Measurements from ENCODE around the gene TDRD12.

DNA sequence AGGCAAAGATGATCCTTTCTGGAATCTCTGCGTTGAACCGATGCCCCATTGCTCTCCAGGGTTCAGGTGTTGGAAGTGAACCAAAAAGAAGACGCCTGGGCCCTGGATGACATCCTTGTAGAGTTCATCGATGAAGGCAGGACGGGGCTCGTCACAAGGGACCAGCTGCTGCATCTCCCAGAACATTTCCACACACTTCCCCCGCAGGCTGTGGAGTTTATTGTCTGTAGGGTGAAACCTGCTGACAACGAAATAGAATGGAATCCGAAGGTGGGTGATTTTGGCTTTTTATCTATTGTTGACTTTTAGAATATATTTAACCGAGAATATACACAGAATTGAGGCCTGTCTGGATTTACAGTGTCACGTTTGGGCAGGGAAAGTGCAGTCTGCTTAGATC is 91.6 kb downstream of the TDRD12 start:
- TF ChIP-seq, protein P1, sequence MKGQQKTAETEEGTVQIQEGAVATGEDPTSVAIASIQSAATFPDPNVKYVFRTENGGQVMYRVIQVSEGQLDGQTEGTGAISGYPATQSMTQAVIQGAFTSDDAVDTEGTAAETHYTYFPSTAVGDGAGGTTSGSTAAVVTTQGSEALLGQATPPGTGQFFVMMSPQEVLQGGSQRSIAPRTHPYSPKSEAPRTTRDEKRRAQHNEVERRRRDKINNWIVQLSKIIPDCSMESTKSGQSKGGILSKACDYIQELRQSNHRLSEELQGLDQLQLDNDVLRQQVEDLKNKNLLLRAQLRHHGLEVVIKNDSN (CRISPR knock-in tag; IDR thresholded peaks at IDR 0.05), result no peak
- TF ChIP-seq ZNF281 (CRISPR knock-in tag; IDR thresholded peaks at IDR 0.05) (no peak), ZSCAN18 (CRISPR knock-in tag; IDR thresholded peaks at IDR 0.05) (no peak), CTCF (IDR thresholded peaks at IDR 0.05) (no peak), CBFB (CRISPR knock-in tag; IDR thresholded peaks at IDR 0.05; ENCODE audit: low read depth) (no peak), TP53 (CRISPR knock-in tag; IDR thresholded peaks at IDR 0.05) (no peak), AFF4 (CRISPR knock-in tag; IDR thresholded peaks at IDR 0.05; ENCODE audit: borderline replicate concordance) (no peak), GTF2I (CRISPR knock-in tag; conservative IDR thresholded peaks at IDR 0.05) (no peak)
- TF ChIP-seq, protein P2, sequence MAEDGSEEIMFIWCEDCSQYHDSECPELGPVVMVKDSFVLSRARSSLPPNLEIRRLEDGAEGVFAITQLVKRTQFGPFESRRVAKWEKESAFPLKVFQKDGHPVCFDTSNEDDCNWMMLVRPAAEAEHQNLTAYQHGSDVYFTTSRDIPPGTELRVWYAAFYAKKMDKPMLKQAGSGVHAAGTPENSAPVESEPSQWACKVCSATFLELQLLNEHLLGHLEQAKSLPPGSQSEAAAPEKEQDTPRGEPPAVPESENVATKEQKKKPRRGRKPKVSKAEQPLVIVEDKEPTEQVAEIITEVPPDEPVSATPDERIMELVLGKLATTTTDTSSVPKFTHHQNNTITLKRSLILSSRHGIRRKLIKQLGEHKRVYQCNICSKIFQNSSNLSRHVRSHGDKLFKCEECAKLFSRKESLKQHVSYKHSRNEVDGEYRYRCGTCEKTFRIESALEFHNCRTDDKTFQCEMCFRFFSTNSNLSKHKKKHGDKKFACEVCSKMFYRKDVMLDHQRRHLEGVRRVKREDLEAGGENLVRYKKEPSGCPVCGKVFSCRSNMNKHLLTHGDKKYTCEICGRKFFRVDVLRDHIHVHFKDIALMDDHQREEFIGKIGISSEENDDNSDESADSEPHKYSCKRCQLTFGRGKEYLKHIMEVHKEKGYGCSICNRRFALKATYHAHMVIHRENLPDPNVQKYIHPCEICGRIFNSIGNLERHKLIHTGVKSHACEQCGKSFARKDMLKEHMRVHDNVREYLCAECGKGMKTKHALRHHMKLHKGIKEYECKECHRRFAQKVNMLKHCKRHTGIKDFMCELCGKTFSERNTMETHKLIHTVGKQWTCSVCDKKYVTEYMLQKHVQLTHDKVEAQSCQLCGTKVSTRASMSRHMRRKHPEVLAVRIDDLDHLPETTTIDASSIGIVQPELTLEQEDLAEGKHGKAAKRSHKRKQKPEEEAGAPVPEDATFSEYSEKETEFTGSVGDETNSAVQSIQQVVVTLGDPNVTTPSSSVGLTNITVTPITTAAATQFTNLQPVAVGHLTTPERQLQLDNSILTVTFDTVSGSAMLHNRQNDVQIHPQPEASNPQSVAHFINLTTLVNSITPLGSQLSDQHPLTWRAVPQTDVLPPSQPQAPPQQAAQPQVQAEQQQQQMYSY (CRISPR knock-in tag; IDR thresholded peaks at IDR 0.05), result no peak
- TF ChIP-seq, protein P3, sequence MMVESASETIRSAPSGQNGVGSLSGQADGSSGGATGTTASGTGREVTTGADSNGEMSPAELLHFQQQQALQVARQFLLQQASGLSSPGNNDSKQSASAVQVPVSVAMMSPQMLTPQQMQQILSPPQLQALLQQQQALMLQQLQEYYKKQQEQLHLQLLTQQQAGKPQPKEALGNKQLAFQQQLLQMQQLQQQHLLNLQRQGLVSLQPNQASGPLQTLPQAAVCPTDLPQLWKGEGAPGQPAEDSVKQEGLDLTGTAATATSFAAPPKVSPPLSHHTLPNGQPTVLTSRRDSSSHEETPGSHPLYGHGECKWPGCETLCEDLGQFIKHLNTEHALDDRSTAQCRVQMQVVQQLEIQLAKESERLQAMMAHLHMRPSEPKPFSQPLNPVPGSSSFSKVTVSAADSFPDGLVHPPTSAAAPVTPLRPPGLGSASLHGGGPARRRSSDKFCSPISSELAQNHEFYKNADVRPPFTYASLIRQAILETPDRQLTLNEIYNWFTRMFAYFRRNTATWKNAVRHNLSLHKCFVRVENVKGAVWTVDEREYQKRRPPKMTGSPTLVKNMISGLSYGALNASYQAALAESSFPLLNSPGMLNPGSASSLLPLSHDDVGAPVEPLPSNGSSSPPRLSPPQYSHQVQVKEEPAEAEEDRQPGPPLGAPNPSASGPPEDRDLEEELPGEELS (CRISPR knock-in tag; IDR thresholded peaks at IDR 0.05), result no peak
